CD4-positive, alpha-beta T cell treated with Interleukin-1 beta for 1 hour (primary cell): ENCODE results near the gene STK33.

Experiments used
- DNase-seq, 2 donors: peaks; one replicate each; pipeline ENCODE4 v3.0.0-alpha.2; 2020 to 2022

STK33 gene

DNA sequence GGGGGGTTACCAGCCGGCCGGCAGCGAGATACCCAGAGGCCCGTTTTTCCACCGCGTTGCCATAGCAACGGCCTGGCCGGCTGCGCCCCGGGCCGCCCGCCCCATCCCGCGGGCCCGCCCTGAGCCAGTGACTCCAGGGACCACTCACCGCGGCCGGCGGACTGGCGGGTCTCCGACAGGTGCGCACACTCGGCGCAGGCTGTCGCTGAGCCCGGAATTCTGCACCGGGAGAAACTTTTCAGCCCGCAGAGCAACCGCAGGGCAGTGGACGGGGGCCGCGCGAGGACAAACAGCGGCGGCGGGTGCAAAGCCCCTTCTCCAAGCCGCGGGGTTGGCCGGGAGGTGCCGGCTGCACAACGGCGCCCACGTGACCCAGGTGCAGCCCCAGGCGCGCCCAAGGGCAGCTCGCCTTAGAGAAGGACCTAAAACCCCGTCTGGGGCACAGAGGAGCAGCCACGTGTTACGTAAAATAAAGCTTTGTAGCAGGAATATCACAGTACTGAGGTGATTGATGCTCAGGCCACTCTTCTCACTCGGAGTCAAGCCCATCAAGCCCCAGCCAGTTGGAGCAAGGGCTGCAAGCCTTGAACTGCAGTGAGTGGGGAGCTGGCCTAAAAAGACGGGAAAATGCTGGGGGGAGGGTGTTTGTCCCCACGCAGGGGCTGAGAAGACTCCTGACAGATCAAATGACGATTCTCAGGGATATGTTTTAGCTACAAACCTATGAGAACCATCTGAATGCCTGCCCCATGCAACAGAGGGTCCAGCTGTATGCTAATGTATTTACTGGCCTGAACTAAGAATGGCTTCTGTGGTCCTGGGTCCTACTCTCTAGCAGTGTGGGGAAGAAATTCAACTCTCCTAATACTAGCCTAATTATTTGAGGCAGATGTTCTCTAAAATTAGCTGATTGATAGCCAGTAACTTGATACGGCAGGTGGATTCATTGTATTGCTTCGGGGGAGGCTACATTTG, at the start of gene STK33:
TSS of gene STK33 (minus strand) at position 294 of the 975 bp plus-strand sequence. CDS start 119,323 bp downstream, outside the sequence.
- DNase-seq, result peak; percentile 9 to 22

DNA sequence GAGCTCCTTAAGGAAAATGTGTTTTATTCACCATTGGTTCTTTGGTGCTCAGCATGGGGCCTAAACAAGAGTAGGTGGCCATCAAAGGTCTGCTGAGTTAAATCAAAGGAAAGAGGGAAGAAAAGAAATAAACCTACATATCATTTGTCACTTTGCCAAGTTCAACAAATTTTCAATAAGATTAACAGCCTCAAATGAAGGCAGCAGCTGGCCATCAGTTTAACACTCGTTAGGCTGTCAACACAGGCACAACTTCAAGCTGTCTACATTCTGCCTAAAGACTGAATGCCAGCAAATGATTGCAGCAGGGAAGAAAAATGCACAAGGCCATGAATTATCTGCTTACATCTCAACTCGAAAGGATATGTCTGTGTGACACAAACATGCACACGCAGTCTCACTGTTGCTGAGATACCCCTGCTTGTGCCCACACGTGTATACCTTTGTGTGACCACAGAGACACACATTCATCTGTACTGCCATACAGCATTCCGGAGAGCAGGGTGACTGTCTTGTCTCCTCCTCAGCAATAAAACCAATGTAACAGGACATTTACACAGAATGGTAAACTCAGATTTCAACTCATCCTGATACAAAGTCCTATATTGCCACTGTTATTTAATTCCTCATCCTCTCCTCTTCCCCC, 48.3 kb upstream of the STK33 start:
- no peak for DNase-seq

DNA sequence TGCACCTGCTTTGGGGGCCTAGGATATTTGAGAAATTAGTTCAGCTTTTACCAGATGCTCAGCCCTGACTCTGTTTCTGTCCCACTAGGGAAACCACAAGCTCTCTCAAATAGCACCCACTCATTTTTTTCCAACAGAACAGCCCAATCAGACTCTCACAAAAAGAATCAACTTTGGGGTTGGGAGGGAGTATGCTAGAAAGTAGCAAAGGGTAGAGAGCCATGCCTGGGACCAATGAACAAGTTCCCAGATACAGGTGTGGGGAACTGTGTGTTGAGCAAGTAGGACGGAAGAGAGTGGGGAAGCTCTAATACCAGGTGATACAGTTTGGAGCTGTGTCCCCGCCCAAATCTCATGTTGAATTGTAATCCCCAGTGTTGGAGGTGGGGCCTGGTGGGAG, 47.3 kb upstream of the STK33 start:
- no peak for DNase-seq

DNA sequence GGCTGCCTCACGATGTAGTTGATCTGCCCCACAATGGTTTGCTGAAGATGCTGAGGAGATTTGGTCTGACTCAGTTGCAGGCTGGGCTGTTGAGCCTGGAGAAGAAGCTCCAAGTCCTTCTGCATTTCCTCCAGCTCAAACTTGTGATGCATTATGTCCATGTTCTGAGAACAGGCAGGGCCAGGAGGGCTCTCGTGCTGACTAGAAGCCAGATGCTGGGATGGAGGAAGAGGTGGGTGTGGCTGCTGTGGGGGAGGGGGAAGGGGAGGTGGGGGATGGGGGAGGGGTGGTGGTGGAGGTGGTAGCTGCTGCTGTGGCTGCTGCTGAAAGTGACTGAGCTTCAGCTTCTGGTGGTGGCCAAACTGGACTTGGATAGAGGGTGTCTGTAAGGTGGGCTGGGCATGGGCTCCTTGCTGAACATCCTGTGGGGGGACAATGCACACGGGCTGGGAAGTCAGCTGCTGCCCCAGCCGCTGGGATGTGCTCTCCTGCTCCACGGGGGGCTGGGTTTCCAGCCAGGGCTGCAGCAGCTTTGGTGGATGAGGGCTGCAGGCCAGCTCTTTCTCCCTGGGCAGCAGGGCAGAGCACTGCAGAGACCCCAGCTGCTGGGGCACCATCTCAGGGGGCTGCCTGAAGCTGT, 46.4 kb upstream of the STK33 start:
- DNase-seq, result no peak

DNA sequence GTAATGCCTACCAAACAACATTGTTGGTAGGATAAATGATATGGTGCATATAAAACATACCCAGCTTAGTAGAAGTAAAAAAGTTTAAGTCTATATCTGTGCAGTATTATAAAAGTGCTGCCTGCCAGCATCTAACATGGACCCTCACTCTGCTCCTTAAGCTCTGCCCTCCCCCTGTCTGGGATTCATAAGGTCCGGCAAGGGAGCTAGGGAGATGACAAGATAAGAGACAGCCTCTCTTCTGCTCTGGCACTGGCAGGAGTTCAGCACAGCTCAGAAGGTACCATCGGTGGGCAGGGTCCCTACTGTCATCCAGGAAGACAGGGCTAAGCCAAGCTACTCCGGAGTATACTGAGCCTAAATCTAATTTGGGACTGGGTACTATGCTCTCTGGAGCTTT, 45.6 kb upstream of the STK33 start:
- no peak for DNase-seq

DNA sequence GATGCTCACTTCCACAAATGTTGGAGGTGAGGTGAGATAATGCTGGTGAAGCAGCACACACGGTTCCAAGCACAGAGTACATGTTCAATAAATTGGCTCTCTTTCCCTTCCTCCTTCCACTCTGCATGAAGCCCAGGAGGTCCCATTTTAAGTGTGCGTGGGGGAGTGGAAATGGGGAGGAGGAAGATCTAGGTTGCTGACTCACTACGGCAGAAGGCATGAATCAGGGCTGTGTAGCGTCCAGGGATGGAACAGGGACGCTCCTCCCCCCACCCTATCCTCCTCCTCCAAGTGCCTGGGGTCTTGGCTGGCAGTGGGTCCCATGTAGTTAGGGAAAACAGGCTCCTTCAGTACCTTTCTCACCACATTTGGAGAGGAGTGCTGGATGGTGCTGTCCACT, 44.3 kb upstream of the STK33 start:
- no peak for DNase-seq

DNA sequence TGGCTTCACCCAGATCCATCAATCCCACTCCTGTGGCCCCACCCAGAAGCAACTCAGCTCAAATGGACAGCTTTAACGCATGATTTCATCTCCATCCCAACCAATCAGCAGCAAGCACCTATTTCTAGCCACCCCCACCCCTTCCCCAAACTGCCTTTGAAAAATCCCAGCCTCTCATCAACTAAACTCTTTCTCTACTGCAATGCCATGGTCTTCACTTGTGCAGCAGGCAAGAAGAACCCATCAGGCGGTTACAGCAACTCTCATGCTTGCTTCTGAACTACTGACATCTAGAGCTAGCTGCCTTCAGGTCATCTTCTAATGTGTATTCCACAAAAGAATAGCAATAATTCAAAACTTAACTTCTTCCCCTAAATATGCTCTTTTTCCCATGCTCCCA, 42.1 kb upstream of the STK33 start:
- no peak for DNase-seq

DNA sequence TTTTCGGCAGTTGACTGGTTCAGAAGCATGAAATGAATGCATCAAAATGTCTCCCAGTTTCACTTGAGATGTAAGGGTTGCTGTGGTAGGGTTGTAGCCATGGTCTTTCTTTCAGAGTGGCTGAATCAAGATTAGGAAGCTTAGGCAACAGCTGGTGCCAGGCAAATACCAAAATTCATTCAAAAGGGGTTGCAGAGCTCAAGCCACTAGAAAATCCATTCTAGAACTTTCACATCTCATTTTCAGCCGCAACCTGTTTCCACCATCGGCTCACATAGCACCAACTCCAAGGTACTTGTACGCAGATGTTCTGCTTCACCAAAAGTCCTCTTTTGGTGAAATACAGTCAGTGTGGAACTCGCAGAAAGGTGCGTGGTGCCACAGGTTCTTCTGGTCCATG, 40.5 kb upstream of the STK33 start:
- DNase-seq, result no peak

DNA sequence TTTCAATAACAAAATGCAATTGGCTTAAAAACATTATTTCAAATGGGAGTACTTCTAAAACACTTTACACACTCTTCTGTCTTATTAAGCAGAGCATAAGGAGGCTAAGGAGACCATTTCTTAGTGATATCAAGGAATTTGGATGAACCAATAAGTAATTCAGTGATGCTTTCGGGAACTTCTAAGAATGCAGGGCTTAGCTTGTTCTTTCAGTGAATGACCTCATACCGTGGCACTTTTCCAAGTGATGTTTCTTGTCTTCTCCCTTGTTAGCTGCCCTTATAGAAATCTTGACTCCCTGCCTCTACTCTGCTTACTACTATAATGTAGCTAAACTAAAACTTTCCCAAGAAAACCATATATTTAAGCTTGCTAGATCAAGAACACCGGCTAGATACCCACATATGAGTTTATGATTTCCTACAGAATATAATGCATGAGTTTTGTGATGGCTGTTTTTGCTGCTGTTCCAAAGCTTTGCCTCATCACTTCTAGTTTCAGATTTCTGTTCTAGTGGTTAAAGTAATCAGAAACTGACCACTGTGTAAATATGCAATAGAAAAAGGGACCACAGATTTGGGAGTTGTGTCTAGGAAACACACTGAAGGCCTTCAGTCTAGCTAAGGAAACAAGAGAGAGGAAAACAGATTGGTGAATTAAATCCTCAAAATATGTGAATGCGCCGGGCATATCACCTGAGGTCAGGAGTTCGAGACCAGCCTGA, 37.5 kb upstream of the STK33 start:
- DNase-seq, result no peak

DNA sequence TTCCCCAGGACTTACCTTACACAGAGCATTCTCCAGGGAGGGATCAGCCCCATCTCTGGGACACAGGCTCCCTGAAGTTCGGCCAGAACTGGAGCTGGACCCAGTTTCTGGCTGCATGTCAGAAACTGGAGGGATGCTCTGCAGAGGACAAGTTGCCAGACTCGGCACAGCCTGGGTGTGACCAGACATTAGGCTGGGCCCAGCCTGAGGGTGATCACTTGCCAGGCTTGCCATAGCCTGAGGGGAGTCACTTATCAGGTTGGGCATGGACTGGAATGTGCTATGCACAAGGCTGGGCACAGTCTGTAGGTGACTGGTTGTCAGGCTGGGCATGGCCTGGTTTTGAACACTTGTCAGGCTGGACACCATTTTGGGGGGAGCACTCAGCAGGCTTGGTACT, 30.7 kb upstream of the STK33 start:
- no peak for DNase-seq

DNA sequence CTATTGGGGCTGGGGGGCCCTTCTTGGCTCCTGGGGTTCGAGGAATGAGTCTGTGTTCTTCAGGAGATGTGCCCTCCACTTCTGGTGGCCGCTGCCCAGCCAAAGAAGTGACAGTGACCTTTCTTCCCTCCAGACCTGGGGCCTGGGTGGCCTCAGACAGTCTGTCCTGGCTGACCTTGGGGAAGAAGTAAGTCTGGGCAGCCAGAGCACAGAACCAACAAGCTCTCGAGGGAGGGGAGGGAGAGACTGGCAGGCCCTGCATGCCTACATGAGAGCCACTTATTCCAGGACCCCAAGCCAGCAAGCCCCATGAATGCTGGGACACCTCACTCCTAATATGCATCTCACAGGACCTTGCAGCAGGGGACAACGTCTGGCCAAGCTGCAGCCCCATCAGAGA, 27.1 kb upstream of the STK33 start:
- DNase-seq, result no peak

DNA sequence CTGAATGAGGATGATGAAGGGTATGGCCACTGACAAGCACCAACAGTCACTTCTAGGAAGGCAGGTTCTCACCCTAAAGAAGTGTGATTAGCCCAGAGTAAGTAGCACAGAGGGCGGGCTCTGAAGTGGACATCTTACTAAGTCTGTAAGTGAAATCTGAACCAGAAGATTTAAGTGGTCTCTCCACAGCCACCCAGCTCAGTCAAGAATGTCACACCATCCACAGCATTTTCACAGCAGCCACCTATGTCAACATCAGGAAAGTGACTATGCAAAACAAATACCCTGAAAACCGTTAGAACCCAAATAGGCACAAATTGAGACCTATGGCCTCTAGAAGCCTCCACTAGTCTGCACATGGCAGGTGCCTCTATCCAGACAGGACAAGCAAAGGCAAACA, 23.0 kb upstream of the STK33 start:
- no peak for DNase-seq

DNA sequence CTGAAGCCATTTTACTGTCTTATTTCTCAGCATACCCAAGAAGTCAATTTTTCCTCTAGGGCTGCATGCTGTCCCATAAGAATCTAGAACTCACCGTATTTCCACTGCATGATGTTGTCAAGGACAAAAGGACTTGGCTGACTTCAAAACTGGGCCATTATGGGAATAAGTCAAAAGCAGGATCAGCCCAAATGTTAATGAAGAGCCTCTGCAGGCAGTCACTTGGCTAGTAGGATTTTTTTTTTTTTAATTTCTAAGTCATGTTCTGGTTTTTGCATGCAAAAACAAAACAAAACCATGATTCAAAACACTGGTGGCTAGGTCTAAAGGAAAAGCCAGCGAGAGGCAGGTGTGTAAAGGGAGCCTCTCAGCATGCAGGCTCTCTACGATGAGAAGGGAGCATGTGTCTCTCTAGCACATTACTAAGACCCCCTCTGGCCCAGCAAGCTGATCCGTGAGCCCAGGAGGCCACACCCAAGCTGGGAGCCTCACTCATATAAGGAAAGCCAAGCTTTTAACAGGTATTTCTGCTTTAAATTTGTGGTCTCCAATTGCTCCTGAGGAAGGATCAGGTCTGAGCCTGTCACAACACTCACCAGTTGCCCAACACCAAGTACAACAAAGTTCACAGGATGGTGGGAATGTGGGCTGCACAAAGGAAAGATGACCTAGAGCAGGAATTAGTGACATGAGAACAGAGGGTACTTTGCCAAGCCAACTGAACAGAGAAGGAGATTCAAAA, 21.4 kb upstream of the STK33 start:
- no peak for DNase-seq

DNA sequence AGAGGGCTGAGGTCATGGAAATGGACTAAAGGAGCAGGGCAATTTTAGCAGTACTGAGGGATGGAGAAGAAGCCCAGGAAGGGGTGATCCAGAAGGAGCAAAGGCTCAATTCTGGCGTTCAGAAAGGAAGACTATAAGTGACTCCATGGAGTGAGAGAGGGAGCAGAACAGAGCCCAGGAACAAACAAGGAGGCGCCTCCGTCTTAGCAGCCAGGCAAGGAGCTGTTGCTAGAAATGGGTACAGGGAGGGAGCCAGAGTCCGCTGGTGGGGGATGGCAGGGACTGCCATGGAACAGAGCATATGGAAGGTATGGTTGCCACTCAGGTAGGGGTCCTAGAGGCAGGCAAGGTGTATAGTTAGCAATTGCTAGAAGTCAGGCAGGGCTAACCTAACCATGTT, 20.5 kb upstream of the STK33 start:
- DNase-seq, result no peak

DNA sequence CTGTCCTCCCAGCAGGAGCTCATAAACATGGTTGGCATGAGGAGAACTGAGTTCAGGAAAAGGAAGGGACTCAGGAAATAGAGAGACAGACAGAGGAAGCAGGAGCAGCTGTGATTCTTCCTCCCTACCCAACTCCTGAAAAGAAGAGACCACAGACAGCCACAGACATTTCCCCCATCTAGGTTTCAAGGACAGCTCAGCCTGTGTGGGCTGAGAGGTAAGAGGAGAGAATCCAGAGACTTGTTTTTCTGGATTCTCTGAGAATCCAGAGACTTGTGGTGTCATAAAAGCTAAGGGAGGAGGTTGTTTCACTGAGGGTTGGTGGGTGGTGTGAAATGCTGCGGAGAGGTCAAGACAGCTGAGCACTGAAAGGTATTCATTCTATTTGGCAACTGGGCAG, 19.0 kb upstream of the STK33 start:
- DNase-seq, result no peak

DNA sequence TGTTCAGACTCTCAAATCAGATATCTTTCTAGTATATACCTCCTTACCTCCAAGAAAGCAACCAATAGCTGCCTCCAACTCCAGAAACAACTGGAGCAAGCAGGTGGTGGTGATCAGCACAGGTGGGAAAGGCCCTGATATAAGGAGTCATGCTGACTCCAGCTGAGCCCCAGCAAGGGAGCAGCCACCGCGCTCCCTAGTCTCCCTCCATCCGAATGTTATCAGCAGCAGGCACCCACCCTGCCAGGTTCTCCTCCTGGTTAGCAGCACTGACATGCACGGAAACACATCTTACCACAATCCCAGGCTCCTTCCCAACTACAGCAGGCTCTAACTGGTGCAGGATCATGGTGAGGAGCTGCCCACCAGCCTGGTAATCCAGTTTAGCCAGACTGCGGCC, 18.5 kb upstream of the STK33 start:
- no peak for DNase-seq

DNA sequence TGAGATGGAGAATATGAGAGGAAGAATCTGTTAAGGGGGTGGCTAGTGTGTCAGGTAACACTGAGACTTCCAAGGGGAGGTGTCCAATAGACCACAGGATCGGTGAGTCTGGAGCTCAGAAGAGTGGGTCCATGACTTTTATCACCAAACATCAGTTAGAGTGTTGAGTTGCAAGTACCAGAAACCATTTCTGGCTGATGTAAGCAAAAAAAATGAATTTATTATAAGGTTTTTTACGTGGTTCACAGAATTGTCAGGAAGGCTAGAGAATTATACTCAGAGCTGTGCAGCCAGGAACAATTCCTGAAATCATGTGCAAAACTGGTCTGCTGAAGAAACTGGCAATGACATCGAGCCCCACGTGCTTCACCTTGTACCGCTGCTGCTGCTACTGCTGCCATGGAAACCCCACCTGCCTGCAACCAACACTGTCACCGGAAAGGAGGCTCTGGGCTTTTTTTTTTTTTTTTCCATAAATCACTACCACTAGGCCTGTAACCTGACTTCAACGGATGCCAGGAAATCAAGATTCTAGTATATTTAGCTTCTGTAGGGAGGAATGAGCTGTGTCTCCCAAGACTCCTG, 16.6 kb upstream of the STK33 start:
- peak; percentile 23 to 32 for DNase-seq

DNA sequence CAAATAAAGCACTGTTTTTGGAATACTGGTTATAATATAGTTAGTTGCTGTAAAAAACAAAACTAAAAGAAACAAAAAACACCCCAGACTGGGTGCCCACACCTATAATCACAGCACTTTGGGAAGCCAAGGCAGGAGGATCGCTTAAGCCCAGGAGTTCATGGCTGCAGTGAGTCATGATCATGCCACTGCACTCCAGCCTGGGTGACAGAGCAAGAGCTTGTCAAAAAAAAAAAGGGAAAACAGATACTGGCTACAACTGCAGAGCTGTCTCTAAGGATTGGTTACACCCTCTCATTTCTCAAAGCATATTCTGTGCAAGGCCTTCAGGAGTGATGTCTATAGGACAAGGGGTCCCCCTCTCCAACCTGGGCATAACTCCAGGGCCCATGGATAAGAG, 14.6 kb upstream of the STK33 start:
- no peak for DNase-seq

DNA sequence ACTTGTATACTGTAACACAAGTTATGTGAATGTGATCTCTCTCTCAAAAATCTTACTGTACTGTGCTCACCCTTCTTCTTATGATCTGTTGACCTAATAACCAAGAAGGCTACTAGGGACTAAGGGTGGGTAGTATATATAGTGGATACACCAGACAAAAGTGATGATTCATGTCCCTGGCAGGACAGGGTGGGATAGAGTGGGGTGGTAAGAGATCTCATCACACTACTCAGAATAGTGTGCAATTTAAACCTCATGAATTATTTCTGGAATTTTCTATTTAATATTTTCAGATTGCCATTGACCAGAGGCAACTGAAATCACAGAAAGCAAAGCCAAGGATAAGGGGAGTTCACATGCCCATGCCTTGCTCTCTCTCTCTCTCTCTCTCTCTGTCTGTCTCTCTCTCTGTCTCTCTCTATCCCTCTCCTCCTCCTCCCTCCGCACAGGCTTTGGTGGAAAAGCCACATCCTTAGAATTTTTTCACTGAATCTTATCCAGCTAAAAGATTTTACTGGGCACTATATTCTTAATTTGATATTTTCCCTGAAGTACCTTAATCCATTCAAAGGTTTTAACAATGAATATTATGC, 12.0 kb upstream of the STK33 start:
- no peak for DNase-seq

DNA sequence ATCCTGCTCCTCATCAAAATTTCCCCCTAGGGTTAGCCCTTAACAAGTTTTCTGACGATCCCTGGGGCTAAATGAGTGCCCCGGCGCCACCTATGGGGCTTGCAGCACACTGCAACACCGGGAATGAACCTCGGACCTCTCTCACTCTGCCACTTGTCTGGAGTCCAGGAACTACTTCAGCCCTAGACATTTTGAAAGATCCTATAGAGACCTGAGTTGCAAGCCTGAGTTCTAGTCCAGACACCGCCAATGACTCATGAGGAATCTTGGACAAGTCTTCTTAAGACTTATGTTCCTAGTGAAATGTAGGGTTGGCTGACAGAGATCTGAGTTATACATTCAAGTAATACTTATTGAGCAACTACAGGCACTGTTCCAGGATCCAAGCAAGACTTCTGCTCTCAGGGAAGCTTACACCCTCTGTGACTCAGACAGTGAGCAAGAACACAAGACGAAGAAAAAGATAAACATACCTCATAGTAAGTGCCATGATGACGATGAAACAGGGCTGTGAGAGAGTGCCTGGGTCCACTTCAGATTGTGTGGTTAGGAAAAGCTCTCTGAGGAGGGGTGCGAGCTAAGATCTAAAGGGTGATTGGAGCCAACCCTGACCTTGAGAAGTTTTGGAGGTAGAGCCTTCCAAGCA, 10.2 kb upstream of the STK33 start:
- peak; percentile 6 to 7 for DNase-seq

DNA sequence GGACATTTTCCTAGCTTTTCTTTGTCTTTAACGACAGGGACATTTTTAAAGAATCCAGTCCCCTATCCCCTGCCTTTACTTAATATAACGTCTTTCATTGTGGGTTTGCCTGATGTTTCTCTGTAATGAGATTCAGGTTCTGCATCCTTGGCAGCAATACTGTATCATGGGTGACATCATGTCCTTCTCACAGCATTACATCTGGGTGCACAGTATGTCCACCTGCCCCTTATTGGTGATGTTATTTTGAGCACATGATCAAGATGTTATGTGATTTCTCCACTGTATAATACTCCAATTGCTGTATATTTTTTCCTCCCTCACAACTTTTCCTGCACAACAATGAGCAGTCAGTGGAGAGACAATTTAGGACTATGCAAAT, 9.7 kb upstream of the STK33 start:
- DNase-seq, result no peak
